ENCODE measurements around the gene MMP3. TPM values are rescaled to one million over a fixed set of nuclear protein-coding genes. Genes with fewer than 3 reads are reported as not detected.

Gene MMP3
- total and polyA plus RNA-seq, 9 of the 15 experiments (the other 6 are each of a cell fraction or from before 2014, with no cell fraction given): not detected

GRCh38 chr11:102864724-102865123 is 21.3 kb upstream of the MMP3 start:
- no peaks in the 10 kb centered on the region for H3K79me2 ChIP-seq (ENCODE audit: control insufficient read depth, insufficient read depth, low read length)
- TF ChIP-seq EHMT2 (IDR thresholded peaks at IDR 0.05) (no peak), MYNN (IDR thresholded peaks at IDR 0.05) (no peak), MYNN (CRISPR knock-in tag; IDR thresholded peaks at IDR 0.05) (no peak), ZNF639 (CRISPR knock-in tag; conservative IDR thresholded peaks at IDR 0.05 in 1 of 2, IDR thresholded peaks at IDR 0.05 in 1 of 2) (no peak), ZBTB12 (CRISPR knock-in tag; IDR thresholded peaks at IDR 0.05) (no peak), ZNF785 (CRISPR knock-in tag; IDR thresholded peaks at IDR 0.05) (no peak), NFRKB (IDR thresholded peaks at IDR 0.05; ENCODE audit: low read depth) (no peak), PHB (CRISPR knock-in tag; IDR thresholded peaks at IDR 0.05) (no peak), MBD2 (IDR thresholded peaks at IDR 0.05; ENCODE audit: borderline replicate concordance, low read depth) (no peak), ATF4 (CRISPR knock-in tag; IDR thresholded peaks at IDR 0.05) (no peak)
- no peaks in the 10 kb centered on the region for H3K9me1 ChIP-seq (ENCODE audit: control insufficient read depth, insufficient read depth, low read length)
- ChIA-PET CTCF (ENCODE audit: low intra/inter-chr PET ratio) (no interaction called here), POLR2A (no interaction called here)
- no peak for DNase-seq (ENCODE audit: extremely low read depth in 1 of 4, low spot score in 3 of 4)
- BruUV-seq (replicated peaks): no TSS peak
- no peak overlapping the region for H3K27ac ChIP-seq (ENCODE audit: extremely low read depth, low read depth, low read length)
- H4K20me1 ChIP-seq (replicated peaks; ENCODE audit: control insufficient read depth, insufficient read depth, low read length): no peaks in the 10 kb centered on the region
- no peak for FAIRE-seq
- H3K4me2 ChIP-seq (ENCODE audit: insufficient read depth, low read length): no peak overlapping the region
- no peaks in the 10 kb centered on the region for H3K27me3 ChIP-seq (ENCODE audit: control insufficient read depth in 2 of 2, insufficient read depth in 2 of 2, low read length in 2 of 2)
- no peaks in the 10 kb centered on the region for H3K36me3 ChIP-seq (ENCODE audit: control insufficient read depth, insufficient read depth, low read length)
- intact Hi-C loops (cut with micrococcal nuclease): no loop called here
- 0% methylated on average over 1 of the region's 1 CpG for WGBS (ENCODE audit: insufficient coverage, low coverage, missing lambda C conversion rate)
- no peaks in the 10 kb centered on the region for H3K4me1 ChIP-seq (replicated peaks in 1 of 2; ENCODE audit: control insufficient read depth in 2 of 2, insufficient read depth in 2 of 2, low read length in 2 of 2)
- no peak overlapping the region for H2AFZ ChIP-seq (ENCODE audit: low read depth, low read length)
- no peak for ATAC-seq
- H3K9me3 ChIP-seq (replicated peaks; ENCODE audit: control insufficient read depth, insufficient read depth, low read depth, low read length): no peaks in the 10 kb centered on the region
- no peak overlapping the region for H3K4me3 ChIP-seq
- no peak overlapping the region for H3K9ac ChIP-seq (ENCODE audit: insufficient read depth in 1 of 2, low read depth in 2 of 2, low read length in 2 of 2)
- in situ Hi-C loops (cut with MboI): no loop called here
